Ovary (tissue), 9 donors: ENCODE measurements around the gene CLK1. TPM values are rescaled to one million over a fixed set of nuclear protein-coding genes. Genes with fewer than 3 reads are reported as not detected.

Experiments
- DNase-seq, 5 donors: peaks; one replicate each; pipeline ENCODE4 v3.0.0-alpha.2; 2019 to 2020
- H3K27ac ChIP-seq, 2 donors: fragments of 200-600 bp; one replicate each; pipeline versions ENCODE4 v1.5.1 to v1.8.0; 2019 to 2022
- H3K27me3 ChIP-seq: fragments of 200-600 bp; one replicate; pipeline ENCODE4 v1.8.0; 2022
- H3K36me3 ChIP-seq: fragments of 200-600 bp; sonication (generic); one replicate; pipeline ENCODE4 v1.5.1; 2019
- H3K4me1 ChIP-seq: one replicate; pipeline ENCODE4 v1.8.1; 2013; ENCODE audit warnings: mild to moderate bottlenecking, moderate library complexity; ENCODE audit not compliant: insufficient read depth
- H3K4me3 ChIP-seq: fragments of 200-600 bp; sonication (generic); one replicate; pipeline ENCODE4 v1.5.1; 2017
- H3K9me3 ChIP-seq, 2 donors: fragments of 200-600 bp in 1 of 2; sonication (generic) in 1 of 2; one replicate each; pipeline versions ENCODE4 v1.5.1 to v1.8.1; 2013 to 2019; ENCODE audit warnings: mild to moderate bottlenecking in 1 of 2, moderate library complexity in 1 of 2
- CTCF ChIP-seq, 3 donors: fragments of 450-650 bp in 2 of 3; fragments of 200-600 bp in 1 of 3; IDR thresholded peaks; one replicate each; pipeline versions ENCODE4 v1.5.1 to v1.8.0; 2016 to 2022; ENCODE audit warnings: antibody characterized with exemption in 3 of 3, mild to moderate bottlenecking in 1 of 3
- EP300 ChIP-seq: sonication (generic); formaldehyde crosslinking; IDR thresholded peaks from one replicate; pipeline ENCODE4 v1.6.1; 2017; ENCODE audit warnings: antibody characterized with exemption
- POLR2A ChIP-seq: fragments of 450-650 bp; IDR thresholded peaks from one replicate; pipeline ENCODE4 v1.6.1; 2017; ENCODE audit warnings: antibody characterized with exemption, mild to moderate bottlenecking, moderate library complexity
- WGBS, 3 donors: extraction: QIAGEN DNeasy Blood & Tissue Kit in 1 of 3; methylation state at CpG; one replicate each; pipeline versions ENCODE4 v1.1.5 to v1.1.7; 2013 to 2017; 5-methylcytosine and 5-hydroxymethylcytosine counted together
- intact Hi-C, 4 donors: fragments of 100-400 bp; cut with DNase I; formaldehyde crosslinking; loops; one replicate each; pipeline versions ENCODE4 v1.11.0 to v1.15.1; 2022 to 2023
- polyA plus RNA-seq, 2 donors: library from polyadenylated mRNA; stranded (reverse); fragments of 200-250 nt in 1 of 2; fragments of 350-450 nt in 1 of 2; fragmentation: Illumina TruSeq in 1 of 2; extraction: RNeasy Lipid Tissue Mini Kit (QIAGEN cat#74804) in 1 of 2; gene quantifications; one replicate each; pipeline ENCODE4 v1.2.3, GENCODE V29; 2013 to 2014
- total RNA-seq, 7 donors: library from RNA; depleted of rRNA in 2 of 7; stranded (reverse); fragments of >200 nt in 2 of 7; fragmentation: NEBNext Ultra II Directional in 3 of 7; extraction: Animal tissue kit (Norgen Biotek cat#: 25700) in 3 of 7; gene quantifications; one replicate each; pipeline versions ENCODE4 v1.1.0 to v1.2.4, GENCODE V29; 2016 to 2023
- donor health status: DM: no; HTN: no; CAD: no; lungs with moderate emphysema.
- donor health status: DM: no; HTN: no; CAD: no.
- donor health status: Bipolar disorder and iron deficiency.
- donor health status: DM: yes; HTN: yes; CAD: no.
- donor health status: DM: no; HTN: no; CAD: no.
- donor health status: DM: yes; HTN: yes; CAD: no.

Gene CLK1
- total and polyA plus RNA-seq, 9 donors, result 88.3 to 266 (median 131) TPM

- intact Hi-C loops, result loop anchor here (2.0 to 10.0 kb wide), 3 partner anchors 49 to 51 kb away; partner anchors contain the start of gene BZW1 (in 3 of the 4)
- peak in 1 of 5 donors; percentile 34 for DNase-seq
- Histone ChIP-seq H3K4me3 (peak overlapping the region; percentile 100), H3K27ac (peak overlapping the region; percentile 99), H3K36me3 (no peaks in the 10 kb centered on the region), H3K4me1 (peaks cover 12% of the 10 kb centered on the region), H3K27me3 (no peaks in the 10 kb centered on the region), H3K9me3 (no peaks in the 10 kb centered on the region)
- TF ChIP-seq POLR2A (no peak), CTCF (IDR thresholded peaks at IDR 0.05) (no peak), EP300 (no peak)
- 0 to 1% (median 1%) methylated on average over 19 of the region's 19 CpGs for WGBS, 3 donors
Measured at GRCh38 chr2:200863782-200864175, 679 bp downstream of the CLK1 start.

DNA sequence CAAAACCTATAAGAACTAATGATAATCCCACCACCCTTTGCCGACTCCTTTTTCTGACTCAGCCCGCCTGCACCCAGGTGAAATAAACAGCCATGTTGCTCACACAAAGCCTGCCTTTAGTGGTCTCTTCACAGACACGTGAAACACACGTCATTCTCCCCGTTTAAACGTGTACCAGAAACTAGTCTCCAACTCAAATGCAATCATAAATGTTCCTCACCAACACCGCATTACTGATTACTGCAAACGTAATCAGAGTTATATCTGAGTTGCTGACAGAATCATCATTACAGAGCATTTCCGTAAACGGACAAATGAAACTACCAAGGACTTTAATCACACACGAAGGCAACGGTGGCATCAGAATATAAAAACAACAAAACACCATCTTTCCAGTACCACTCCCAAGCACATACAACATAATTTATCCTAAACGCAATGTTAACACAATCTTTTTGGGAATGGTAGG, 1.9 kb downstream of the CLK1 start:
- no peak for TF ChIP-seq EP300
- peak; percentile 38 for TF ChIP-seq POLR2A
- H3K4me1 ChIP-seq, result peaks cover 15% of the 10 kb centered on the region

DNA sequence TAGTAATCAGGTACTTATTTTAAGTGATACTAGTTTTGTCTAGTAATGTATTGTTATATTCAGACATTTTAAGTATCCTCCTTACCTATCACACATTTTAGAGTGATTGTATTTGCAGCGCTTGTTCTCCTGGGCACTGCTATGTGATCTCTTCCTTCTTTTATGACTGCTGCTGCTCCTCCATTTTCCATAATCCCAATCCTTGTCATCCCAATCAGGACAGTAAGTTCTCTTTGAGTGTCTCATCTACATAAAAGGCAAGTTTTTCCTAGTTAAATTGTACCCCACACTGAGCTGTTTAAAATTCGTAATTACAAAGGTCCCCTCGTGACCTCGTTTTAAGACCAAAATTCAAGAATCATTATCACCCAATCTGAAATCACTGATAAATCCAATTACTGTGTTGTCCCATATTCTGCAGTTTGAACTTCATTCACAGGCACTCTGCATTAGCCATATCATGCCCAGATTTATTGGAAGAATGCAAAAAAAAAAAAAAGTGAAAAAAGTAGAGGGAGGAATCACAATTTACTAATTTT, 2.8 kb downstream of the CLK1 start:
- no peaks in the 10 kb centered on the region for H3K9me3 ChIP-seq
- H3K4me3 ChIP-seq, result peak overlapping the region; percentile 100
- intact Hi-C loops, result loop anchor here in 3 of 4 donors (5.0 to 10.0 kb wide), 2 partner anchors 47 to 49 kb away; partner anchors contain the start of gene BZW1 (in 3 of the 3)
- peak overlapping the region; percentile 99 for H3K27ac ChIP-seq
- WGBS, 3 donors, result 4 to 6% (median 5%) methylated on average over 4 of the region's 4 CpGs
- no peak for DNase-seq
- H3K36me3 ChIP-seq, result no peaks in the 10 kb centered on the region
- no peak for TF ChIP-seq CTCF (IDR thresholded peaks at IDR 0.05)
- TF ChIP-seq EP300, result no peak
- TF ChIP-seq POLR2A, result no peak
- no peaks in the 10 kb centered on the region for H3K27me3 ChIP-seq
- peaks cover 12% of the 10 kb centered on the region for H3K4me1 ChIP-seq

More for the DNA sequence above, 1.9 kb downstream of the CLK1 start:
- H3K4me3 ChIP-seq, result peak overlapping the region; percentile 100
- WGBS, 3 donors, result 0 to 1% (median 0%) methylated on average over 13 of the region's 13 CpGs
- no peaks in the 10 kb centered on the region for H3K9me3 ChIP-seq
- H3K27ac ChIP-seq, result peak overlapping the region; percentile 99
- no peaks in the 10 kb centered on the region for H3K27me3 ChIP-seq
- H3K36me3 ChIP-seq, result no peaks in the 10 kb centered on the region
- intact Hi-C loops, result loop anchor here in 3 of 4 donors (5.0 to 10.0 kb wide), 2 partner anchors 48 to 50 kb away; partner anchors contain the start of gene BZW1 (in 3 of the 3)
- peak in 3 of 5 donors; percentile 27 to 51 (median 41) for DNase-seq

- intact Hi-C loops, result loop anchor here in 3 of 4 donors (5.0 to 10.0 kb wide), 2 partner anchors 45 to 48 kb away; partner anchors contain the start of gene BZW1 (in 3 of the 3)
- Histone ChIP-seq H3K4me1 (peaks cover 12% of the 10 kb centered on the region), H3K27me3 (no peaks in the 10 kb centered on the region), H3K27ac (no peak overlapping the region), H3K36me3 (no peaks in the 10 kb centered on the region), H3K4me3 (peak overlapping the region; percentile 100), H3K9me3 (no peaks in the 10 kb centered on the region)
- 23 to 28% (median 24%) methylated on average over 12 of the region's 12 CpGs for WGBS, 3 donors
- DNase-seq, result peak in 1 of 5 donors; percentile 44
- TF ChIP-seq POLR2A (no peak), CTCF (IDR thresholded peaks at IDR 0.05) (no peak), EP300 (no peak)
Measured at GRCh38 chr2:200860092-200860795, 4.2 kb downstream of the CLK1 start.
